Measurements from ENCODE around the gene KLHDC7A. TPM values are rescaled to one million over a fixed set of nuclear protein-coding genes. Genes with fewer than 3 reads are reported as not detected.

KLHDC7A gene
- total RNA-seq, 4 donors from 2014 or later = 0.08 to 0.31 (median 0.23) TPM; not detected in 1

DNA sequence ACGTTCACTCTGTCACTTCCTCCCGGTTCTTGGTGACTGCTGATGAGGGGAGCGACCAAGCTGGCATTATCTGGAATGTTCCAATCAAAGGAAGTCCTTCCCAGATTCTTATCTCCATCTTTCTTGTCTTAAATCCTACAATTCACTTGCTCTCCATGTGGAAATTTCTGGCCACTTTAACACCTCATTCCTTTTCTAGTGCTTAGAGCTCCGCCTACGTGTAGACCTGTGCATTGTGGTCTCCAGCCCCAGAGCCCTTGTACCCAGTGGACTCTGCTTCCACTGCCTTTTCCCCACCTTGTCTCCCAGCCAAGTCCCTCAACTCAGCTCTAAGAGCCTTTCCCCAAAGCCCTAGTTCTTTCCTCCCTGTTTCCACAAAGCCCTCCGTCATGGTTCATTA, 12.2 kb upstream of the KLHDC7A start:
- DNase-seq (ENCODE audit: low spot score in 2 of 2) = no peak
- H3K27ac ChIP-seq = no peak overlapping the region
- H3K4me3 ChIP-seq = no peak overlapping the region
- H3K9me3 ChIP-seq = no peaks in the 10 kb centered on the region
- peaks cover 6% of the 10 kb centered on the region for H3K4me1 ChIP-seq
- 75% methylated on average over 6 of the region's 6 CpGs for WGBS
- H3K36me3 ChIP-seq = no peaks in the 10 kb centered on the region
- TF ChIP-seq, protein P1, sequence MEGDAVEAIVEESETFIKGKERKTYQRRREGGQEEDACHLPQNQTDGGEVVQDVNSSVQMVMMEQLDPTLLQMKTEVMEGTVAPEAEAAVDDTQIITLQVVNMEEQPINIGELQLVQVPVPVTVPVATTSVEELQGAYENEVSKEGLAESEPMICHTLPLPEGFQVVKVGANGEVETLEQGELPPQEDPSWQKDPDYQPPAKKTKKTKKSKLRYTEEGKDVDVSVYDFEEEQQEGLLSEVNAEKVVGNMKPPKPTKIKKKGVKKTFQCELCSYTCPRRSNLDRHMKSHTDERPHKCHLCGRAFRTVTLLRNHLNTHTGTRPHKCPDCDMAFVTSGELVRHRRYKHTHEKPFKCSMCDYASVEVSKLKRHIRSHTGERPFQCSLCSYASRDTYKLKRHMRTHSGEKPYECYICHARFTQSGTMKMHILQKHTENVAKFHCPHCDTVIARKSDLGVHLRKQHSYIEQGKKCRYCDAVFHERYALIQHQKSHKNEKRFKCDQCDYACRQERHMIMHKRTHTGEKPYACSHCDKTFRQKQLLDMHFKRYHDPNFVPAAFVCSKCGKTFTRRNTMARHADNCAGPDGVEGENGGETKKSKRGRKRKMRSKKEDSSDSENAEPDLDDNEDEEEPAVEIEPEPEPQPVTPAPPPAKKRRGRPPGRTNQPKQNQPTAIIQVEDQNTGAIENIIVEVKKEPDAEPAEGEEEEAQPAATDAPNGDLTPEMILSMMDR (IDR thresholded peaks at IDR 0.05) = no peak
- H3K27me3 ChIP-seq = peaks cover 32% of the 10 kb centered on the region

DNA sequence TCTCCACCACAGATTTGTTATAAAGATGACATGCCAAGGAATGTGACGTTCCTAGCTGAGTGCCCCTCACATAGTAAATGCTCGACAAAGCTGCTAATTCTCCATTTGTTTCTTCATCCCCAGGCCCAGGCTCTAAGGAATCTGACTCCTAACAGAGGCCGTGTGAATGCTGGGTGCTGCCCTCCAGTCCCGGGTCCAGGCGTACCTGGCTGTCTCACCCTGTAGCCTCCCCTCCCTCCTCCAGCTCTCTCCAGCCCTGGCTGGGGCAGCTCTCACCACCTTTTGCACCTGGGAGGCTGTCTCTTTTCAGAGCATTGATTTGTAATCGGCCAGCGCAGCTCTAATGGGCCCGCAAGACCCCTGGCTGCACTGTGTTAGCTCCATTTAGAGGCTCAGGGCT, 11.2 kb upstream of the KLHDC7A start:
- TF ChIP-seq, protein P1 (IDR thresholded peaks at IDR 0.05) = no peak
- no peak for TF ChIP-seq EP300 (IDR thresholded peaks at IDR 0.05)
- no peak for TF ChIP-seq POLR2A (IDR thresholded peaks at IDR 0.05)
- TF ChIP-seq POLR2AphosphoS5 (IDR thresholded peaks at IDR 0.05) = no peak
- H3K4me1 ChIP-seq = no peaks in the 10 kb centered on the region
- no peak for DNase-seq (ENCODE audit: low spot score in 2 of 2)
- peaks cover 34% of the 10 kb centered on the region for H3K27me3 ChIP-seq
- 86% methylated on average over 4 of the region's 8 CpGs for WGBS
- H3K9me3 ChIP-seq = no peaks in the 10 kb centered on the region
- H3K27ac ChIP-seq = no peak overlapping the region
- no peak overlapping the region for H3K4me3 ChIP-seq
- H3K36me3 ChIP-seq = no peaks in the 10 kb centered on the region

DNA sequence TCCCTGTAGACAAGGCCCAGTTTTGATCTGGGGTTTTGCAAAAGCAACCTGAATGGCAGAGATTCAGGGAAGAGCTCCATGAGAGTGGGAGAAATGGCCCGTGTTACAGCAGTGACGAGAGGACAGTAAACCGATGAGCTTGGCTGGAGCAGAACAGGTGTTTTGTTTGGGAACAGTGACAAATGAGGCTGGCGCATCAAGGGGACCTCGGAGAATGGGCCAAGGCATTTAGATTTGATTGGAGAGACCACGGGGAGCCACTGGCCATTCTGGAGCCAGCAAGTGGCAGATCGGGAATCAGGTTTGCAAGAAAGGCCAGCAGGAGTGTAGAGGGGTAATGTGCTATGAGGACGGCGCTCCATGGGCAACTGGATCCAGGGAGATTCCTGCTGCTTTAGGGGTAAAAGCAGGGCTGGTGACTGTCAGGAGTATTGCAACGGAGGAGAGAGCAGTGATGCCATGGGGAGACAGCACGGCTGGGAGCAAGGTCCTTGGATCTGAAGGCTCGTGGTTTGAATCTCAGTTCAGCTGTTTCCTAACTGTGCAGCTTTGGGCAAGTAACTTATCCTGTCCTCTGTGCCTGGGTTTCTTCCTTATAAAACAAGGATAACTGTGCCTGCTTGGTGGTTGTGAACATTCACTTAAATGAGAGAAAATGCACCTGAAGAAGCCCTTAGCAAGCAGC, 9.9 kb upstream of the KLHDC7A start:
- WGBS = 71% methylated on average over 12 of the region's 12 CpGs

DNA sequence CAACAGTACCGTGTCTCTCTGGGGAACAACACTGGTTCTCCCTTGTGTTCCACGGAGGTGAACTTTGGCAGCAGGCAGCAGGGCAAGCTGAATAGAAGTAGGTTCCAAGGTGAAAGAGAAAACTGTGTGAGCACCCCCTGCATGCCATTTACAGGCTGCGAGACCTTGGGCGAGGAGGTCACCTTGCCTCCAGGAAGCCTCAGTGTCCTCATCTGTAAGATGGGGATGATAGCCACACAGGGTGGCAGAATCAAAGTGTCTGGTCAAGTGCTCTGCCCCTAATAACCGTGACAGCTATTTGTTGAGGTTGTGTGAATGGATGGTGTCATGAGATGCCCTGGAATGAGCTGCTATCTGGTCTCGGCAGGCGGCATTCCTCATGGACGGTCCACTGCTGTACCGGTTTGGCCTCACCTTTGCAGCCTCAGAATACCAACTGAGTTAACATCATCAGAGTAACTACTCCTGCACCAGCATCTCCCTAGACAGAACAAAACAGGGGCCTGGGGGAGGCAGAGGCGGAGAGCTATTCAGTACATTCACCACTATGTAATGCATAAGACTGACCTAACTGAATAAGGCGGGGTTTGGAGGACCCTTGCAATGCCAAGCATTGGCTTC, 7.4 kb upstream of the KLHDC7A start:
- no peak for TF ChIP-seq POLR2AphosphoS5 (IDR thresholded peaks at IDR 0.05)
- TF ChIP-seq, protein P1 (IDR thresholded peaks at IDR 0.05) = no peak
- TF ChIP-seq EP300 (IDR thresholded peaks at IDR 0.05) = no peak
- no peak for TF ChIP-seq POLR2A (IDR thresholded peaks at IDR 0.05)
- H3K4me1 ChIP-seq = no peaks in the 10 kb centered on the region
- 81% methylated on average over 10 of the region's 11 CpGs for WGBS
- DNase-seq (ENCODE audit: low spot score in 2 of 2) = no peak
- H3K36me3 ChIP-seq = no peaks in the 10 kb centered on the region
- H3K27me3 ChIP-seq = peaks cover 50% of the 10 kb centered on the region
- no peaks in the 10 kb centered on the region for H3K9me3 ChIP-seq
- H3K27ac ChIP-seq = no peak overlapping the region
- no peak overlapping the region for H3K4me3 ChIP-seq

More for the DNA sequence above, 9.9 kb upstream of the KLHDC7A start:
- Histone ChIP-seq H3K4me3 (no peak overlapping the region), H3K27me3 (peaks cover 42% of the 10 kb centered on the region), H3K9me3 (no peaks in the 10 kb centered on the region), H3K4me1 (no peaks in the 10 kb centered on the region), H3K36me3 (no peaks in the 10 kb centered on the region), H3K27ac (no peak overlapping the region)
- no peak for DNase-seq (ENCODE audit: low spot score in 2 of 2)
- TF ChIP-seq POLR2AphosphoS5 (IDR thresholded peaks at IDR 0.05) (no peak), POLR2A (IDR thresholded peaks at IDR 0.05) (no peak), EP300 (IDR thresholded peaks at IDR 0.05) (no peak)
- TF ChIP-seq, protein P1 (IDR thresholded peaks at IDR 0.05) = no peak

DNA sequence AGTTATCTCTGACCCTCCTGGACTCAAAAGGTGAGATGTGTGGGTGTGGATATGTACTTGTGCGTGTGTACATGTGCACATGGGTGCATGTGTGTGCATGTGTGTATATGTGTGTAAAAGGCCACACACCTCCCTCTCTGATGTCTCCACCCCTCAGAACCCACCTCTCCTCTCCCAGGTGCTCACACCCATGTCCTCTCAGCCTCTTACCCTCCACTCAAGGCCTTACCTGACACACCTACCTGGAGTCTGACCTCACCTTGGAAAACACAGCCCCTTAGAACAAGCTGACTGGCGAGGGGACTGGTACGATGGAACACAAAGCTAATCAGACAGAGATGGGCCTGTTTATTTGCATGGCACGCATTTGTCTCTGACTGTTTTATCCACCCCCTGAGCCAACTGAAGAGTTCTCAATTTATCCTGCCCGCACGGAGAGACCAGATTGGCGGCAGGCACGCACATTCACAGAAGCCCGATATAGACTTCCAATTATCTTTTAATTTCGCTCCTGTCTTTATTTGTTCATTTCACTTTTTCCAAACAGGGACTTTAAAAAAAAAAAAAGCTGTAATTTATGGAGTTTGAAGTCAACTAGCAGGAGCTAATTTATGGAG, 6.1 kb upstream of the KLHDC7A start:
- Histone ChIP-seq H3K4me3 (no peak overlapping the region), H3K36me3 (no peaks in the 10 kb centered on the region), H3K27me3 (peaks cover 37% of the 10 kb centered on the region), H3K27ac (no peak overlapping the region), H3K4me1 (no peaks in the 10 kb centered on the region), H3K9me3 (no peaks in the 10 kb centered on the region)
- WGBS = 62% methylated on average over 10 of the region's 10 CpGs
- TF ChIP-seq POLR2AphosphoS5 (IDR thresholded peaks at IDR 0.05) = no peak
- TF ChIP-seq POLR2A (IDR thresholded peaks at IDR 0.05) = no peak
- TF ChIP-seq, protein P1 (IDR thresholded peaks at IDR 0.05) = no peak
- TF ChIP-seq EP300 (IDR thresholded peaks at IDR 0.05) = no peak
- no peak for DNase-seq (ENCODE audit: low spot score in 2 of 2)

Data from suprapubic skin (tissue), 4 donors.